GM12878 (cell line): ENCODE measurements around the gene SUMF1. TPM values are rescaled to one million over a fixed set of nuclear protein-coding genes. Genes with fewer than 3 reads are reported as not detected.

Experiments
- ATAC-seq: fragments of 200-7000 bp; cut with Tn5 transposase; 3 replicates; pipeline ENCODE4 v1.9.1; 2020; ENCODE audit warnings: mild to moderate bottlenecking, moderate library complexity
- BruUV-seq: library from RNA; stranded (reverse); fragments of 400-500 nt; replicated peaks from 2 replicates; lab custom pipeline; 2021; lab: Mats Ljungman, UMichigan
- CTCF ChIA-PET: fragments of 300-600 bp; sonication (Branson Sonifier 250); formaldehyde crosslinking; extraction: SDS; loops from one replicate; lab custom pipeline; 2021; ENCODE audit warnings: inconsistent platforms; lab: Yijun Ruan, JAX
- POLR2A ChIA-PET: fragments of 350-600 bp; formaldehyde crosslinking; extraction: SDS; loops from one replicate; lab custom pipeline; 2021; ENCODE audit warnings: inconsistent platforms; lab: Charles Lee
- RAD21 ChIA-PET: fragments of 300-600 bp; sonication (Branson Sonifier 250); formaldehyde crosslinking; loops from one replicate; lab custom pipeline; 2023; ENCODE audit warnings: antibody characterized with exemption; ENCODE audit not compliant: unreplicated experiment; lab: Charles Lee
- SMC1A ChIA-PET: fragments of 300-600 bp; sonication (Branson Sonifier 250); formaldehyde crosslinking; loops from one replicate; lab custom pipeline; 2023; ENCODE audit not compliant: unreplicated experiment, uncharacterized antibody; lab: Charles Lee
- DNase-seq: peaks from one replicate; pipeline ENCODE4 v3.0.0-alpha.2; 2011; ENCODE audit warnings: low read depth, low spot score
- FAIRE-seq: peaks from 3 replicates; lab custom pipeline; 2011; peaks lifted over from hg19 to GRCh38; lab: Jason Lieb, UNC
- H2AFZ ChIP-seq: 2 replicates; pipeline ENCODE4 v1.6.0; 2011; ENCODE audit warnings: low read depth, low read length, control low read depth; ENCODE audit not compliant: control insufficient read depth
- H3K27ac ChIP-seq: 2 replicates; pipeline ENCODE4 v1.5.1; 2011; ENCODE audit warnings: control low read depth; ENCODE audit not compliant: control insufficient read depth, insufficient read depth
- H3K27me3 ChIP-seq, 2 experiments: replicated peaks in 1 of 2; 2 replicates each; pipeline versions ENCODE4 v1.6.0 to v1.6.1; 2011; ENCODE audit warnings: low read length in 1 of 2; ENCODE audit not compliant: control insufficient read depth in 2 of 2, insufficient read depth in 2 of 2
- H3K36me3 ChIP-seq, 2 experiments: 2 replicates each; pipeline ENCODE4 v1.5.1; 2011; ENCODE audit warnings: low read length in 1 of 2; ENCODE audit not compliant: control insufficient read depth in 2 of 2, insufficient read depth in 2 of 2
- H3K4me1 ChIP-seq: 2 replicates; pipeline ENCODE4 v1.6.1; 2011; ENCODE audit warnings: mild to moderate bottlenecking, low read length, moderate library complexity, mixed read lengths; ENCODE audit not compliant: control insufficient read depth, insufficient read depth
- H3K4me2 ChIP-seq: 2 replicates; pipeline ENCODE4 v1.6.0; 2011; ENCODE audit warnings: control low read depth; ENCODE audit not compliant: control insufficient read depth, insufficient read depth
- H3K4me3 ChIP-seq: fragments of 200-600 bp; sonication (generic); 2 replicates; pipeline ENCODE4 v1.5.1; 2016
- H3K79me2 ChIP-seq: 2 replicates; pipeline ENCODE4 v1.6.0; 2011; ENCODE audit warnings: low read length; ENCODE audit not compliant: control insufficient read depth, insufficient read depth
- H3K9ac ChIP-seq: 2 replicates; pipeline ENCODE4 v1.8.0; 2011; ENCODE audit warnings: low read length, control low read depth, mixed read lengths; ENCODE audit not compliant: control insufficient read depth, insufficient read depth
- H3K9me3 ChIP-seq: replicated peaks from 3 replicates; pipeline ENCODE4 v1.5.1; 2011; ENCODE audit warnings: mild to moderate bottlenecking, low read length; ENCODE audit not compliant: control insufficient read depth, insufficient read depth
- H4K20me1 ChIP-seq: 2 replicates; pipeline ENCODE4 v1.6.0; 2011; ENCODE audit not compliant: control insufficient read depth, insufficient read depth
- KLF5 ChIP-seq: fragments of 450-650 bp; IDR thresholded peaks from 2 replicates; pipeline ENCODE4 v1.6.1; 2014; ENCODE audit warnings: mild to moderate bottlenecking; ENCODE audit not compliant: partially characterized antibody
- LARP7 ChIP-seq: fragments of 450-650 bp; IDR thresholded peaks from 2 replicates; pipeline ENCODE4 v1.6.1; 2017; ENCODE audit warnings: mild to moderate bottlenecking
- NFYA ChIP-seq: IDR thresholded peaks from 2 replicates; pipeline ENCODE4 v1.6.1; 2011; ENCODE audit warnings: low read depth, mild to moderate bottlenecking, low read length, improper control_type of control experiment, borderline replicate concordance
- SMARCA5 ChIP-seq: fragments of 450-650 bp; IDR thresholded peaks from 2 replicates; pipeline ENCODE4 v1.6.1; 2017; ENCODE audit warnings: mild to moderate bottlenecking
- WGBS: methylation state at CpG from one replicate; pipeline ENCODE4 v1.1.6; 2016; ENCODE audit warnings: low lambda C conversion rate; ENCODE audit not compliant: insufficient replicate concordance, insufficient coverage; ENCODE audit errors: missing lambda C conversion rate; 5-methylcytosine and 5-hydroxymethylcytosine counted together
- in situ Hi-C: fragments of 300-500 bp; cut with MboI; formaldehyde crosslinking; loops from 9 replicates; pipeline ENCODE4 v1.14.3; 2018; ENCODE audit warnings: mixed read lengths
- intact Hi-C: fragments of 100-400 bp; cut with micrococcal nuclease; formaldehyde crosslinking; loops from one replicate; pipeline ENCODE4 v1.14.2; 2022; ENCODE audit not compliant: unreplicated experiment
- polyA plus RNA-seq, 11 experiments: library from polyadenylated mRNA; depleted of rRNA in 4 of 11; unstranded in 6 of 11; stranded (reverse) in 5 of 11; fragments of >200 nt; fragmentation: Nextera tagmentation in 4 of 11; fragmentation: Illumina TruSeq in 1 of 11; extraction: Ambion mirVana in 4 of 11; extraction: Trizol in 1 of 11; gene quantifications; 1 replicate in 1 of 11; 2 replicates in 10 of 11; pipeline versions ENCODE4 v1.2.1 to v1.2.3, GENCODE V29; 2011 to 2016; ENCODE audit warnings: inconsistent platforms in 2 of 11, missing spikeins in 2 of 11, low read depth in 1 of 11
- total RNA-seq, 4 experiments: library from RNA; depleted of rRNA in 3 of 4; stranded (reverse); fragments of >200 nt in 3 of 4; fragmentation: Illumina TruSeq in 1 of 4; extraction: Trizol in 1 of 4; gene quantifications; 2 replicates each; pipeline versions ENCODE4 v1.2.1 to v1.2.3, GENCODE V29; 2013 to 2021
- TF ChIP-seq, protein P1 (sequence below): fragments of 450-650 bp; formaldehyde crosslinking; IDR thresholded peaks from 2 replicates; pipeline ENCODE4 v1.5.0; 2022; ENCODE audit warnings: mild to moderate bottlenecking, missing genetic modification characterization
- TF ChIP-seq, protein P2 (sequence below): fragments of 450-650 bp; IDR thresholded peaks from 2 replicates; pipeline ENCODE4 v1.6.1; 2017; ENCODE audit warnings: mild to moderate bottlenecking, moderate library complexity

SUMF1 gene
- total and polyA plus RNA-seq, 10 of the 15 experiments (the other 5 are each of a cell fraction or from before 2014, with no cell fraction given) = 3.2 to 14.3 (median 8.5) TPM

DNA sequence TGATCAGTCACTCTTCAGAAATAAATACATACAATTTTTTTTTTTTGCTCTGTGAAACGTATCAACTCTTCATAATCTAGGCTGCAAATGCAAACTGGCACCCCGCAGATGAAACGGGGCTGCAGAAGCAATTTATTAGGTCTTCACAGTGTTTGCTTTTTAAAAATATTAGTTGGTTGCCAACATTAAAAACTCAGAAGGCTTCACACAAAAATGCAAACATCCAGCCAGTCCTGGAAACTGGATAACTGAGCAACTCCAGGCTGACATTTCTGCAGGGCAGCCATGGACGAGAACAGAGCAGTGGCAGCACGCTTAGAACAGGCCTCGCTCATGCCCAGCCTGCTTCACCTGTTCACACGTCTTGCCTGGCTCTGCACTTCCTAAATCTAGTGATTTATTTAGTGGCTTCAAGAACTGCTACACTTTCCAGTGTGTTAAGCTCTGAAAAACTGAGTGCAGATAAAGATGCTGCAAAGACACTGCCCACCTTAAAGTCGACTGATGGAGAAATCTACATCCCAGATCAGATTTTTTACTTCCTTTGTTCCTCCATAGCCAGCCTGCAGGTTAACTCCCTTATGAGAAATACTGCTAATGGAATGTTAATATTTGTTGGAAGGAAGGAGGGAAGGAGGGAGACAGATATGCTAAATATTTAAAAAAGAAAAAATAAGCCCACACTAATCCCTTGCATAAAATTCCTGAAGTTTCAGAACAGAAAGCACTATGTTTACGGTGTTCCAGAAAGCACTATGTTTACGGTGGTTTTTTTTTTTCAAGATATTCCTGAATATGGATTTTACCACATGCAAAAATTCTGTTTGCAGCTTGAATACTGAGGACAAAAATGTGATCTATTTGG, 110.3 kb downstream of the SUMF1 start (continued):
- TF ChIP-seq, protein P1, sequence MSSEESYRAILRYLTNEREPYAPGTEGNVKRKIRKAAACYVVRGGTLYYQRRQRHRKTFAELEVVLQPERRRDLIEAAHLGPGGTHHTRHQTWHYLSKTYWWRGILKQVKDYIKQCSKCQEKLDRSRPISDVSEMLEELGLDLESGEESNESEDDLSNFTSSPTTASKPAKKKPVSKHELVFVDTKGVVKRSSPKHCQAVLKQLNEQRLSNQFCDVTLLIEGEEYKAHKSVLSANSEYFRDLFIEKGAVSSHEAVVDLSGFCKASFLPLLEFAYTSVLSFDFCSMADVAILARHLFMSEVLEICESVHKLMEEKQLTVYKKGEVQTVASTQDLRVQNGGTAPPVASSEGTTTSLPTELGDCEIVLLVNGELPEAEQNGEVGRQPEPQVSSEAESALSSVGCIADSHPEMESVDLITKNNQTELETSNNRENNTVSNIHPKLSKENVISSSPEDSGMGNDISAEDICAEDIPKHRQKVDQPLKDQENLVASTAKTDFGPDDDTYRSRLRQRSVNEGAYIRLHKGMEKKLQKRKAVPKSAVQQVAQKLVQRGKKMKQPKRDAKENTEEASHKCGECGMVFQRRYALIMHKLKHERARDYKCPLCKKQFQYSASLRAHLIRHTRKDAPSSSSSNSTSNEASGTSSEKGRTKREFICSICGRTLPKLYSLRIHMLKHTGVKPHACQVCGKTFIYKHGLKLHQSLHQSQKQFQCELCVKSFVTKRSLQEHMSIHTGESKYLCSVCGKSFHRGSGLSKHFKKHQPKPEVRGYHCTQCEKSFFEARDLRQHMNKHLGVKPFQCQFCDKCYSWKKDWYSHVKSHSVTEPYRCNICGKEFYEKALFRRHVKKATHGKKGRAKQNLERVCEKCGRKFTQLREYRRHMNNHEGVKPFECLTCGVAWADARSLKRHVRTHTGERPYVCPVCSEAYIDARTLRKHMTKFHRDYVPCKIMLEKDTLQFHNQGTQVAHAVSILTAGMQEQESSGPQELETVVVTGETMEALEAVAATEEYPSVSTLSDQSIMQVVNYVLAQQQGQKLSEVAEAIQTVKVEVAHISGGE (CRISPR knock-in tag) = no peak
- no peak for TF ChIP-seq LARP7
- TF ChIP-seq, all 136 proteins: peak for 0

DNA sequence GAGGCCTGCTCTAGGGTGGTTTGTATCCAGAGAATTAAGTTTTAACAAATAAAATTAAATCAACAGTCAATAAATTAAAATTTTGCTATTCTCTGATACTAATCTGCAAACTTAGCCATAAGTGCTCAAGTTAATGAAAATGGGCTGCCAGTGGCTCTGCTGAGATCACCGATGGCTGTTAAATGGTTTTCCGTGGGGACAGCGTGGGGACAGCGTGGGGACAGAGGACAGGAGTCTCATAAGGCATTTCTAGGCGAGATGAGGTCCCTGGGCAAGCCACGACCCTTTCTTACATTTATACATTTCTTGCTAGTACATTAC, 110.9 kb downstream of the SUMF1 start:
- Histone ChIP-seq H3K9ac (no peak overlapping the region), H2AFZ (no peak overlapping the region), H3K27me3 (no peaks in the 10 kb centered on the region), H4K20me1 (no peaks in the 10 kb centered on the region), H3K27ac (no peak overlapping the region), H3K36me3 (no peaks in the 10 kb centered on the region; a peak in 1 of 4 replicates), H3K4me1 (no peaks in the 10 kb centered on the region), H3K9me3 (no peaks in the 10 kb centered on the region; the same call in 2 of the 3 replicates), H3K4me3 (no peak overlapping the region), H3K4me2 (no peak overlapping the region), H3K79me2 (no peaks in the 10 kb centered on the region)
- ATAC-seq = no peak
- in situ Hi-C loops = loop anchor here (10.0 kb wide), 1 partner anchor 709 kb away; no protein-coding TSS in a partner anchor
- intact Hi-C loops = loop anchor here (10.0 kb wide), 1 partner anchor 699 kb away; no protein-coding TSS in a partner anchor
- ChIA-PET SMC1A (interaction anchor here (1.3 kb wide), 1 partner anchor 13 kb away, joined by 5 read pairs; no protein-coding TSS in a partner anchor), POLR2A (no interaction called here), RAD21 (no interaction called here), CTCF (interaction anchor here (0.6 to 1.5 kb wide), 2 partner anchors 68 to 277 kb away, joined by 3 to 9 read pairs; no protein-coding TSS in a partner anchor)
- BruUV-seq = no TSS peak
- no peak for FAIRE-seq
- TF ChIP-seq NFYA (no peak), KLF5 (no peak), SMARCA5 (no peak)
- TF ChIP-seq, protein P2, sequence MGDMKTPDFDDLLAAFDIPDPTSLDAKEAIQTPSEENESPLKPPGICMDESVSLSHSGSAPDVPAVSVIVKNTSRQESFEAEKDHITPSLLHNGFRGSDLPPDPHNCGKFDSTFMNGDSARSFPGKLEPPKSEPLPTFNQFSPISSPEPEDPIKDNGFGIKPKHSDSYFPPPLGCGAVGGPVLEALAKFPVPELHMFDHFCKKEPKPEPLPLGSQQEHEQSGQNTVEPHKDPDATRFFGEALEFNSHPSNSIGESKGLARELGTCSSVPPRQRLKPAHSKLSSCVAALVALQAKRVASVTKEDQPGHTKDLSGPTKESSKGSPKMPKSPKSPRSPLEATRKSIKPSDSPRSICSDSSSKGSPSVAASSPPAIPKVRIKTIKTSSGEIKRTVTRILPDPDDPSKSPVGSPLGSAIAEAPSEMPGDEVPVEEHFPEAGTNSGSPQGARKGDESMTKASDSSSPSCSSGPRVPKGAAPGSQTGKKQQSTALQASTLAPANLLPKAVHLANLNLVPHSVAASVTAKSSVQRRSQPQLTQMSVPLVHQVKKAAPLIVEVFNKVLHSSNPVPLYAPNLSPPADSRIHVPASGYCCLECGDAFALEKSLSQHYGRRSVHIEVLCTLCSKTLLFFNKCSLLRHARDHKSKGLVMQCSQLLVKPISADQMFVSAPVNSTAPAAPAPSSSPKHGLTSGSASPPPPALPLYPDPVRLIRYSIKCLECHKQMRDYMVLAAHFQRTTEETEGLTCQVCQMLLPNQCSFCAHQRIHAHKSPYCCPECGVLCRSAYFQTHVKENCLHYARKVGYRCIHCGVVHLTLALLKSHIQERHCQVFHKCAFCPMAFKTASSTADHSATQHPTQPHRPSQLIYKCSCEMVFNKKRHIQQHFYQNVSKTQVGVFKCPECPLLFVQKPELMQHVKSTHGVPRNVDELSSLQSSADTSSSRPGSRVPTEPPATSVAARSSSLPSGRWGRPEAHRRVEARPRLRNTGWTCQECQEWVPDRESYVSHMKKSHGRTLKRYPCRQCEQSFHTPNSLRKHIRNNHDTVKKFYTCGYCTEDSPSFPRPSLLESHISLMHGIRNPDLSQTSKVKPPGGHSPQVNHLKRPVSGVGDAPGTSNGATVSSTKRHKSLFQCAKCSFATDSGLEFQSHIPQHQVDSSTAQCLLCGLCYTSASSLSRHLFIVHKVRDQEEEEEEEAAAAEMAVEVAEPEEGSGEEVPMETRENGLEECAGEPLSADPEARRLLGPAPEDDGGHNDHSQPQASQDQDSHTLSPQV = no peak
- DNase-seq = no peak
- 100% methylated on average over 6 of the region's 6 CpGs for WGBS
